Keratinocyte (primary cell): Measurements from ENCODE around the gene DYDC1.

Experiments used
- EZH2 ChIP-seq: IDR thresholded peaks from one replicate; pipeline ENCODE4 v1.6.1; 2012; ENCODE audit warnings: inconsistent platforms, mild to moderate bottlenecking, low read length, moderate library complexity
- TF ChIP-seq, protein P1 (sequence below), 3 experiments: IDR thresholded peaks in 1 of 3; conservative IDR thresholded peaks in 1 of 3; optimal IDR thresholded peaks in 1 of 3; 2 replicates in 2 of 3; 3 replicates in 1 of 3; pipeline versions ENCODE3 to v1.5.1; 2011; ENCODE audit warnings: low read length in 3 of 3, mild to moderate bottlenecking in 3 of 3, moderate library complexity in 2 of 3, control low read depth in 1 of 3, inconsistent platforms in 1 of 3; ENCODE audit not compliant: insufficient read depth in 2 of 3; ENCODE audit errors: extremely low read depth in 1 of 3

- TF ChIP-seq EZH2: no peak
- TF ChIP-seq, protein P1, sequence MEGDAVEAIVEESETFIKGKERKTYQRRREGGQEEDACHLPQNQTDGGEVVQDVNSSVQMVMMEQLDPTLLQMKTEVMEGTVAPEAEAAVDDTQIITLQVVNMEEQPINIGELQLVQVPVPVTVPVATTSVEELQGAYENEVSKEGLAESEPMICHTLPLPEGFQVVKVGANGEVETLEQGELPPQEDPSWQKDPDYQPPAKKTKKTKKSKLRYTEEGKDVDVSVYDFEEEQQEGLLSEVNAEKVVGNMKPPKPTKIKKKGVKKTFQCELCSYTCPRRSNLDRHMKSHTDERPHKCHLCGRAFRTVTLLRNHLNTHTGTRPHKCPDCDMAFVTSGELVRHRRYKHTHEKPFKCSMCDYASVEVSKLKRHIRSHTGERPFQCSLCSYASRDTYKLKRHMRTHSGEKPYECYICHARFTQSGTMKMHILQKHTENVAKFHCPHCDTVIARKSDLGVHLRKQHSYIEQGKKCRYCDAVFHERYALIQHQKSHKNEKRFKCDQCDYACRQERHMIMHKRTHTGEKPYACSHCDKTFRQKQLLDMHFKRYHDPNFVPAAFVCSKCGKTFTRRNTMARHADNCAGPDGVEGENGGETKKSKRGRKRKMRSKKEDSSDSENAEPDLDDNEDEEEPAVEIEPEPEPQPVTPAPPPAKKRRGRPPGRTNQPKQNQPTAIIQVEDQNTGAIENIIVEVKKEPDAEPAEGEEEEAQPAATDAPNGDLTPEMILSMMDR (optimal IDR thresholded peaks at IDR 0.05 in 1 of 3, IDR thresholded peaks at IDR 0.05 in 1 of 3, conservative IDR thresholded peaks at IDR 0.05 in 1 of 3; ENCODE audit: extremely low read depth in 1 of 3, insufficient read depth in 2 of 3, low read length in 3 of 3): no peak
Measured at GRCh38 chr10:80322711-80323110, 33.8 kb downstream of the DYDC1 start.
